Anterior cingulate cortex (tissue), 58 donors: ENCODE results near the gene ZNF738.
A peak's percentile ranks its signal among the peaks of the same experiment; 100 is the strongest.
"Not testable (repeated sequence)": the region's sequence is repeated elsewhere in the genome, so short reads cannot be mapped to it uniquely, and the experiment has no call there.

ENCODE experiments used
- DNase-seq, 58 donors: peaks; one replicate each; lab custom pipeline; 2025; lab: John Stamatoyannopoulos, UW

The ZNF738 gene

DNA sequence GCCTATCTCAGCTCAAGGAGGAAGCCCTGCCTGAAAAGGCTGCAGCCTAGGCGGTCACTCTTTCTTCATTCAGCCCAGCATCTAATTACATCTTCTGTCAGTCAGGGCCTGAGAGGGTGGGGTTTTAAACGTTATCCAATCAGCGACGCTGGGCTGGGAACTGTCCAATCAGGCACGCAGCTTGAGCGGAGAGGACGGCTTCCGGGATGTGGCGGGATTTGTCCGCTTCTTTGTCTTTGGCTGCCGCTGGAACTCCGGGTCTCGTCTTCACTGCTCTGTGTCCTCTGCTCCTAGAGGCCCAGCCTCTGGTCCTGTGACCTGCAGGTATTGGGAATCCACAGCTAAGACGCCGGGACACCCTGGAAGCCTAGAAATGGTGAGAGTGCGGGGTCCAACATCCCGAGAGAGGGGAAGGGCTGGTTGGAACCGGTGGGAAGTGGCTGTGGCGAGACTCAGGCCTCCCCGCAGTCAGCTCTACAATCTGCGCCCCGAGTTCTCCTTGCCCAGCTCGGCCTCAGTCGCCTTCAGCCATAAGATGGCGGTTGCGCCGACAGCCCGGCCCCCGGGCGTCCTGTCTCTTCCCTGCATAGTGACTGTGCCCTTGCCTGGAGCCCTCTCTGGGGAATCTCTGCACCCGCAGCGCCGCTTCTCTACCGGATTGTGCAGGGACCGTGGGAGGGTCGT lies at the start of gene ZNF738:
Gene ZNF738 (plus strand): TSS at position 233 of the 684 bp plus-strand sequence. CDS start 141 bp downstream, at position 374.
- DNase-seq: peak; percentile 43 to 96 (median 90)

- DNase-seq: not testable (repeated sequence)
Measured at GRCh38 chr19:21312807-21313206, 46.0 kb upstream of the ZNF738 start.

DNA sequence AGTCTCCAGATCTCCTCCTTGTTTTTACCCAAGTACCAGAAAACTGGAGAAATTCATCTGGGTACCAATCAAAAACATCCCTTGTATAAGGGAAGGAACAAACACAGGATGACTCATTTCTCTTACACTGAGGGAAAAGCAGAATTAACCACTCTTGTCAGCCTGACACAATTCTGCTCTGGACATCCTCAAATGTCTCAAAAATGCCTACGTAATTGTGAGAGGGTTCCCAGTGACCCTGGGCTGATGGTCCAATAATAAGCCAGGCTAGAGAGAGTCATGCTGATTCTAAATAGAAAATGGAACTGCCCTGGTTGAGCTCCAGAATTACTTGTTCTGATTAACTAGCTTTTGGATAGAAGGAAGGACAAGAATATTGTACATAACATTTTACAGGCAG lies 44.1 kb upstream of the ZNF738 start:
- peak in 6 of 58 donors; percentile 7 to 23 (median 14) for DNase-seq

DNA sequence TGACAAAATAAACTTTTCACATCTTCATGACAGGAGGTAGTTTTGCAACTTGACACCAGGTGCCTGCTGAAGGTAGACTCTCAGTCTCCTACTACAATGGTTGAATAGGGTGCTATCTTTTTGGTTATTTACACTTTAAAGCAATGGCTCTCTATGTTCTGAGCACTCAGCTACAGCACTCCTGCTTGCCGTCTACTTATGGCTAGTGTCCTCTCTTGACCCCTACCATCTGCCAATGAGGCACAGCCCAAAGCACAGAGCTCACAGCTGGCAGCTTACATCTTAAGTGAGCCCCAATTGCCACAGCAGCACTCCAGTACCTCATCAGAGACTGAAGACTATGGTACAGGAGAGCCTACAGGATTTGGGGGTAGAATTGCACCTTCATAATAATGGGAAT lies 41.0 kb upstream of the ZNF738 start:
- DNase-seq: peak in 1 of 58 donors; percentile 9

GRCh38 chr19:21321134-21321533 lies 37.7 kb upstream of the ZNF738 start:
- DNase-seq: no peak

GRCh38 chr19:21321996-21322395 lies 36.8 kb upstream of the ZNF738 start:
- peak in 1 of 58 donors; percentile 6 for DNase-seq

DNA sequence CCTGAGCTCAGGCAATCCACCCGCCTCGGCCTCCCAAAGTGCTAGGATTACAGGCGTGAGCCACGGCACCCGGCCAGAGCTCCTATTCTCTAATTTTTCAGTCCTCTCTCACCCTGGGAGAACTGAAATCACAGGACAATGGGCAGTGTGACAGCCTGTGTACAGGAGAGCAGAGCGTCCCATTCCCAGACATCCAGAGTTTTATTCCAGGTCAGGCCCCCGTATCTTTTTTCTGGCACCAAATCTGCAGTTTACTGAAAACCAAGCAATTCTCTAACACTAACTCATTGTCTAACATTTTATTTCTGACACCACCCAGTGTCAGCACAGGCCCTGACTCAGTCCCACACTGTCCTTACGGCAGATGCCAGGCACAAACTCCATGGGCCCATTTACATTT lies 36.3 kb upstream of the ZNF738 start:
- DNase-seq: peak in 47 of 58 donors; percentile 0 to 90 (median 48)

DNA sequence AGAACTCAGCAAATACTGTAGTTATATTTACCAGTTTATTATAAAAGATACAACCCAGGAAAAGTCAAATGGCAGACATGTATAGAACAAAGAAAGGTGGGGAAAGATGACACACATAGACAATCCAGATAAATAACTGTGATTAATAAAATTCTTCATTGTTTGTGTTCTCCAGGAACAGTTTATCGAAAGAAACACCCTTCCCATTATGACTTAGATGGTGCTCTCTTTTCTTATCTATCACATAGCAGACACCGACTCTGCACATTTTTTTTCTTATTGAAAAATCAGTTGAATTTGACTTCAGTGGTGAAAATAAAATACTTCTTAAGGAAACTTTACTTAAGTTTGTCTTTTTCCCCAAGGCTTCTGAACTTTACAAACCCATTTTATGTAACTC lies 35.8 kb upstream of the ZNF738 start:
- DNase-seq: no peak

DNA sequence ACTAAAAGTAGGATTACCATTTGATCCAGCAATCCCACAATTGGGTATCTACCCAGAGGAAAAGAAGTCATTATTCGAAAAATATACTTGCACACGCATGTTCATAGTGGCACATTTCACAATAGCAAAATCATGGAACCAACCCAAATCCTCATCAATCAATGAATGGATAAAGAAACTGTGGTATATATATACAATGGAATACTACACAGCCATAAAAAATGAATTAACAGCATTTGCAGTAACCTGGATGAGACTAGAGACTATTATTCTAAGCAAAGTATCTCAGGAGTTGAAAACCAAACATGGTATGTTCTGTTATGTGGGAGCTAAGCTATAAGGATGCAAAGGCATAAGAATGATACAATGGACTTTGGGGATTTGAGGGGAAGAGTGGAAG lies 32.6 kb upstream of the ZNF738 start:
- no peak for DNase-seq

DNA sequence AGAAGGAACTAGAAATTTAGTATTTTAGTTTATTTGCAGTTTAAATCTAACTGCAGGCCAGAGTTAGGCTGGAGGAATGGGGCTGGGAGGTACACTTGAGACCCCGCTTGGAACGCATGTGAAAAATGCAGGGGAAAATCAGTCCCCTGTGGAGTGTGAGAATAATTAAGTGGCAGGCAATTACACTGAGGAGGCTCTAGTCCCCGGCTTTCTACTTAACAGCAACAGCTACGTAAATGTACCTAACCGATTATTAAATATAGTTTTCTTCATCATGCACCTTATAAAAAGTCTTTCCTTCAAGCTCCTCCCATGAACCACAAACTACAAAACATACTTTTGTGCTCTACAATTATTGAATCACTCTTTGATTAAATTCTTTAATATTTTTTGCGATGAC lies 30.4 kb upstream of the ZNF738 start:
- DNase-seq: no peak

GRCh38 chr19:21328885-21329605 lies 29.8 kb upstream of the ZNF738 start, which contains the start of gene ZNF708:
Gene ZNF708 (minus strand): TSS chr19:21329410. CDS start chr19:21329212, 198 bp downstream.
- peak; percentile 18 to 97 (median 89) for DNase-seq

- no peak for DNase-seq
Measured at GRCh38 chr19:21335721-21336120, 23.1 kb upstream of the ZNF738 start.

DNA sequence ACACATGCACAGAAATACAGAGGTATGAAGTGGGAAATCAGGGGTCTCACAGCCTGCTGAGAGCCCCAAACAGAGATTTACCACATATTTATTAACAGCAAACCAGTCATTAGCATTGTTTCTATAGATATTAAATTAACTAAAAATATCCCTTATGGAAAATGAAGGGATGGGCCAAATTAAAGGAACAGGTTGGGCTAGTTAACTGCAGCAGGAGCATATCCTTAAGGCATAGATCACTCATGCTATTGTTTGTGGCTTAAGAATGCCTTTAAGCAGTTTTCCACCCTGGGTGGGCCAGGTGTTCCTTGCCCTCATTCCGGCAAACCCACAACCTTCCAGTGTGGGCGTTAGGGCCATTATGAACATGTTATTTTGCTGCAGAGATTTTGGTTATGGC lies 14.0 kb upstream of the ZNF738 start:
- DNase-seq: not testable (repeated sequence)

DNA sequence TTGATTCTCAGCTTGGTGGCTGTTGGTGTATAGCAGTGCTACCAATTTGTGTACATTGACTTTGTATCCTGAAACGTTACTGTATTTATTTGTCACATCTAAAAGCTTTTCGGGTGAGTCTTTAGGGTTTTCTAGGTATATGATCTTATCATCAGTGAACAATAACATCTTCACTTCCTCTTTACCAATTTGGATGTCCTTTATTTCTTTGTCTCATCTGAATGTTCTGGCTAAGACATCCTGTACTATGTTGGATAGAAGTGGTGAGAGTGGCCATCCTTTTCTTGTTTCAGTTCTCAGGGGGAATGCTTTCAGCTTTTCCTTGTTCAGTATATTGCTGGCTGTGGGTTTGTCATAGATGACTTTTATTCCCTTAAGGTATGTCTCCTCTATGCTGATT lies 6.0 kb upstream of the ZNF738 start:
- DNase-seq: no peak

GRCh38 chr19:21362291-21362690 lies 3.5 kb downstream of the ZNF738 start:
- no peak for DNase-seq

GRCh38 chr19:21383980-21384582 lies 25.3 kb downstream of the ZNF738 start:
- no peak for DNase-seq

DNA sequence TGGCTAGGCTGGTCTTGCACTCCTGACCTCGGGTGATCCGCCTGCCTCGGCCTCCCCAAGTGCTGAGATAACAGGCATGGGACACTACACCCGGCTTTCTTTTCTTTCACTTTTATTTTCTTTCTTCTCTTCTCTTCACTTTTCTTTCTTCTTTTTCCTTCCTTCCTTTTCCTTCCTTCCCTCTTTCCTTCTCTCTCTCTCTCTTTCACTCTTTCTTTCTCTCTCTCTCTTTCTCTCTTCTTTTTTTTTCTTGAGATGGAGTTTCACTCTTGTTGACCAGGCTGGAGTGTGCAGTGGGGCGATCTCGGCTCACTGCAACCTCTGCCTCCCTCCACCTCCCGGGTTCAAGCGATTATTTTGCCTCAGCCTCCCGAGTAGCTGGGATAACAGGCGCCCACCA lies 37.3 kb downstream of the ZNF738 start:
- DNase-seq: no peak

GRCh38 chr19:21396893-21397572 lies 38.2 kb downstream of the ZNF738 start, which contains the start of gene ZNF493:
Gene ZNF493 (plus strand): TSS chr19:21397133. CDS start chr19:21397238, 105 bp downstream.
- peak; percentile 52 to 97 (median 91) for DNase-seq

DNA sequence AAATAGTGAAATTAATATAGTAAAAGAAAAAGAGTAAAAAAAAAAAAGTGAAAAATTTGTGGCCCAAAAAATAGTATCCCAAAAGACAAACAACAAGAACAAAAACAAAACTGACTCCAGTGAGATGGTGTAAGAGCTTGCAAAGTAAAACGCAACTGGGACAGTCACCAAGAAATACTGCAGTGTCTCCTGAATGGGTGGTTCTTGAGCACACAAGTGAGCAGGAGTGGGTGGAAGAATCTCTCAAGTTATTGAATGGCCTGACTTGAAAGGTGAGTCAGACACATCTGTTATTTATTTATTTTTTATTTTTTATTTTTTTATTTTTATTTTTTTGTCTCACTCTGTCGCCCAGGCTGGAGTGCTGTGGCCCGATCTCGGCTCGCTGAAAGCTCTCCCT lies 40.1 kb downstream of the ZNF738 start:
- DNase-seq: no peak

DNA sequence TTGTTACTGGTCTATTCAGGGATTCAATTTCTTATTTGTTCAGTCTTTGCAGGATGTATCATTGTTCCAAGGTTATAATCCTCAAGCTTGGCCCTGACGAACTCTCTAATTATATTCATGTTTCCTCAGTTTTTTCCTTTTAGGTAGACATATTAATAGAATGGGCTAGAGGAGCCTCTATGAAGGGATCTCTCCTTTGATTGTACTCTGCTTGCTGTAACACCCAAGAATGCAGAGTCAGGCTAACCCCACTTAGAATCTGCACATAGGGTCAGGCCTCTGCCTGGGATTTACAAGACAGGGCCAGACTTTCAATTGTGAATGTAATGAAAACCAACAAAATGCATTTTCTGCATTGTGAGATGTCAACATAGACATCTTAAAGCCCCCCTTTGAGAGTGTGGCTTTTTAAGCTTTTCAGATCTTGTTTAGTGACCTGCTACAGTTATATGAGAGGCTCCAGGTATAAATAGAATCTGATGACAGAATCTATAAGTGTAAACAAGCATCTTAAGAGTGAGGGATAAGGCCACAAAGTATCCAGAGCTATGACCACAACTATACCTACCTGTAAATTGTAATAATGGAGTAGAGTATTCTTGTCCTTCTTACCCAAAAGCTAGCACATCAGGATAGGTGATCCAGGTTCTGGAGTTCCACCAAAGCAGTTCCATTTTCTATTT lies 43.6 kb downstream of the ZNF738 start:
- DNase-seq: no peak
